Mucosa of stomach (tissue), 1 donor: ENCODE results near the gene ZHX3.

Experiments
- H3K27me3 ChIP-seq: one replicate; pipeline ENCODE4 v1.7.0; 2013; ENCODE audit warnings: mild to moderate bottlenecking, low read length; ENCODE audit not compliant: control insufficient read depth, insufficient read depth
- H3K36me3 ChIP-seq: one replicate; pipeline ENCODE4 v1.7.0; 2013; ENCODE audit warnings: low read length; ENCODE audit not compliant: control insufficient read depth, insufficient read depth
- H3K4me1 ChIP-seq: one replicate; pipeline ENCODE4 v1.7.0; 2013; ENCODE audit warnings: mild to moderate bottlenecking, low read length; ENCODE audit not compliant: control insufficient read depth, insufficient read depth
- H3K4me3 ChIP-seq: one replicate; pipeline ENCODE4 v1.7.0; 2013; ENCODE audit warnings: low read length
- H3K9ac ChIP-seq: one replicate; pipeline ENCODE4 v1.7.0; 2013; ENCODE audit warnings: mild to moderate bottlenecking, low read length, moderate library complexity
- H3K9me3 ChIP-seq: one replicate; pipeline ENCODE4 v1.7.0; 2013; ENCODE audit warnings: mild to moderate bottlenecking, low read length, moderate library complexity; ENCODE audit not compliant: control insufficient read depth
- donor health status: Pancreatic carcinoma.

Gene ZHX3

DNA sequence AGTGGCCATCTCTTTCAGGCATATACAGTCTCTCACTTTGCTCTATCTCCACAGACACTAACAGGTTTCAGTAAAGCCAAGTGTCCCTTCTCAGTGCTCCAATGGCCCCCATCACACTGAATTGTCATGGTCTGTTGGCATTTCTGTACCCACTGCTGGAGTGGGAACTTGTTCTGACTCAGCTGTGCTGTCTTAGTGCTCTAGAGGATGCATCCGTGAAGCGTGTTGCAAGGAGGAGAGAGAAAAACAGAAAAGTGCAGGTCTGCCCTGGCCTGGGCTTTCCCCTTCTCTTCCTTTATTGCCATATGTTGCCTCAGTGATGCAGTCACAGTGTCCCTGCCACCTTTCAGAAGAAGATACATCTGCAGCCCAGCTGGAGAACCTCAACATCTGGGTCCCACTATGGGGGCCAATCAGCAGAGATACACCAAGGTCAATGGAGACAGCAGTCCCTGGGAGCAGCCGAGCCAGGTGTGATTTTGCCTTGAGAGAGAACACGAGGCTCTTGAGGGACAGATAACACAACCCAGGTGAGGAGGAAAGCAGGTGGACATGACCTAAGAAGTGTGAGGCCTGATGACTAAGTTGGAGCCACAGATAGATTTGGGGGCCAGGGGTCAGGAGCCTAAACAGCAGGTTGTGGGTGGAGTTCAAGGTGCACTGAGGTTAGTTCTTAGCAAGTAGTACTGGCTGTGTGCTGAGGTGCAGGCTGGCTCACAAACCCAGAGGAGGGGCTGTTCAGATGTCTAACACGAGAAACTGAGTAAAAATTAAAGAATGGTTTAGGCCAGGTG, 185.7 kb downstream of the ZHX3 start:
- Histone ChIP-seq H3K4me3 (no peak overlapping the region), H3K36me3 (no peaks in the 10 kb centered on the region), H3K9ac (no peak overlapping the region)

More for the DNA sequence above, 185.7 kb downstream of the ZHX3 start:
- Histone ChIP-seq H3K4me1 (peaks cover 6% of the 10 kb centered on the region), H3K9me3 (no peaks in the 10 kb centered on the region), H3K27me3 (no peaks in the 10 kb centered on the region)
